ENCODE measurements around the gene RSPH10B2.
"Not testable (repeated sequence)": the region's sequence is repeated elsewhere in the genome, so short reads cannot be mapped to it uniquely, and the experiment has no call there.

RSPH10B2 gene

DNA sequence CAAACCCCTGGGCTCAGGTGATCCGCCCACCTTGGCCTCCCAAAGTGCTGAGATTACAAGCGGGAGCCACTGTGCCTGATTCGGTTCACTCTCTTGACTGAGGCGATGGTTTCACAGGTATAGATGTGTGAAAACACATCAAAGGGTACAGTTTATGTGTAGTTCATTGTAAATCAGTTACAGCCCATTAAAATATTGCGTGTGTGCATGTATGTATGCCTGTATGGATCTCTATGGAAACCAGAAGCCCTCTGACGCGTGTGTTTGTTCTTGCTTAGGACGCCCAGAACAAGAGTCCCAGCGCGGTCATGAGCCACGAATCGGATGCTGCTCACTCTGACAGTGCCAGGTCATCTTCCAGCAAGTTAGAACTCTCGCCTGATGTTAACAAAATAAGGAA lies 35.5 kb downstream of the RSPH10B2 start:
- DNase-seq (ENCODE audit: low spot score) = not testable (repeated sequence)

DNA sequence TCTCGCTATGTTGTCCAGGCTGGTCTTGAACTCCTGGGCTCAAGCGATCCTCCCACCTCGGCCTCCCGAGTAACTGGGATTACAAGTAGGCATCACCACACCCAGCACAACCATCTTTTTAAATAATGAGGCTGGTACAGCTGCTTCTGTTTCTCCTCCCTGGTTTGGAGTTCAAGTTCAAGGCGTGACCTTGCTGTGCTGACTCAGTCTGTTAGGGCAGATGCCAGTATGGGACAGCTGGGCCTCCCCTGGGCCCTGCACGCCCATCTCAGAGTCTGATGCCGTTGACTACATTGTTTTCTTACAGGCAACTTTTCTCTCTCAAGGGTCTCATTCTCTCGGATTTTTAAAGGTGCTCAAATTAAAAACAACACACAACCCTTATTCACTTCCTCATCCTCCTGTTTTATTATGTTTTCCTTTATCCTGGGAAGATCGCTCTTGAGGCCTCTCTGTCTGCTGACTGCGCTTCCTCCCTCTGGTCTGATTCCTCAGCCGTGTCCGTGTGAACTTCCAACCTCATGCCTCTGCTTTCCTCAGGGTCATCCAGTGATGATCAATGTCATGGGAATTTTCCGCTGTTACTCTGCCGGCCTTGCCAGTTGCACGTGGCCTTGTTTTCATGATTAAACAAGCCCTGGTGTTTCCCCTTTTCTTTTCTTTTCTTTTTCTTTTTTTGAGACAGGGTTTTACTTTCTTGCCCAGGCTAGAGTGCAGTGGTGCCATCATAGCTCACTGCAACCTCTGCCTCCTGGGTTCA lies 38.4 kb downstream of the RSPH10B2 start:
- not testable (repeated sequence) for DNase-seq (ENCODE audit: low spot score)

GRCh38 chr7:6794276-6794675 lies 40.4 kb downstream of the RSPH10B2 start:
- not testable (repeated sequence) for DNase-seq (ENCODE audit: low spot score)

DNA sequence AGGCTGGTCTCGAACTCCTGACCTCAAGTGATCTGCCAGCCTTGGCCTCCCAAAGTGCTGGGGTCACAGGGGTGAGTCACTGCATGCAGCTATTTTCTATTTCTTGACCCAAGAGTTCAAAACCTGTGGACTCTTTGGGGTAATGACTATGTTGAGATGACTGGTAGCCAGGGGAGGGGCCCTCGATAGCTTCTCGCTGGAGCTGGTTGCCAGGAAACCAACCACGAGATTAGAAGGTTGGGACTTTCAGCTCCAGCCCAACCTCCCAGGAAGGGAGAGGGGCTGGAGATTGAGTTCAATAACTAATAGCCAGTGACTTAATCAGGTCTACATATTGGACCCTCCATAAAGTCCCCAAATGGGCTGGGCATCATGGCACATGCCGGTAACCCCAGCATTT lies 43.3 kb downstream of the RSPH10B2 start:
- not testable (repeated sequence) for DNase-seq (ENCODE audit: low spot score)

DNA sequence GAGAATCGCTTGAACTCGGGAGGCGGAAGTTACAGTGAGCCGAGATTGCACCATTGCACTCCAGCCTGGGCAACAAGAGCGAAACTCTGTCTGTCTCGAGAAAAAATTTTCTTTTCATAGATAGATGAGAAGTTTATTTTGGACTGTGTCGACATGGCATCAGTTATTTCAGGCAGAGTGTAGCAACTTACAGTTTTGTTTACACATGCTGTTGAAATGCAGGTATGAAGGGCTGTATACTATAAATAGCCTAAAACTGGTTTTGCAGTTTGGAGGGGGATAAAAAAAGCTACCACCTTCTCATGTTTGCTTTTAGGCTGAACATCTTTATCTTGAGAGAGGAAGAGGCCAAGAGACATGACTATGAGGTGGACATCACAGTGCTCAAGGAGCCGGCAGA lies 44.1 kb downstream of the RSPH10B2 start:
- not testable (repeated sequence) for DNase-seq (ENCODE audit: low spot score)

DNA sequence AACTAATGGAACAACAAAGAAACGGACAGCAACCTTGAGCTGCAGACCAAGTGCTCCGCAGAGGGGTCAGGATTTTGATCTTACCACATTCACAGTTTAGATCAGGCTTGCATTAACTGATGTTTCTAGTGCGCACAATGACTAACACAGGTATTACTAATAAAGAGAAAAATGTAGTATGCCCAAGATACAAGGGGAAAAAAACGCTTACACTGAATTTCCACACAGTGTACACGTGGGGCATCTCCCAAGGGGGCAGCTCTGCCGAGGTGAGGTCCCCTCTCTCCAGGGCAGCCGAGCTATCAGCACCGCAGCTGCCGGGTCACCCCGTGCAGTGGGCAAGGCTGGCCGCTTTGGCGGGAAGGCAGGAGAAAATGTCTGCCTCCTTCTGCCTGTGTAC lies 46.0 kb downstream of the RSPH10B2 start:
- not testable (repeated sequence) for DNase-seq (ENCODE audit: low spot score)

DNA sequence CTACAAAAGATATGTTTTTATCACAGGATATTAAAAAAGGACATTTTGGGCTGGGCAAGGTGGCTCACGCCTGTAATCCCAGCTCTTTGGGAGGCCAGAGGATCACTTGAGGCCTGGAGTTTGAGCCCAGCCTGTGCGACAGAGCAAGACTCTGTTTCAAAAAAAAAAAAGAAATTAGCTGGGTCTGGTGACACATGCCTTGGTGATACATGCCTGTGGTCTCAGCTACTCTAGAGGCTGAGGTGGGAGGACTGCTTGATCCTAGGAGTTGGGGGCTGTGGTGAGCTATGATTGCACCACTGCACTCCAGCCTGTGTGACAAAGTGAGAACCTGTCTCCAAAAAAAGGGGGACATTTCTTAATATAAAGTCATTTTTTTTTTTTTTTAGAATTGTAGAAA lies 46.4 kb downstream of the RSPH10B2 start:
- not testable (repeated sequence) for DNase-seq (ENCODE audit: low spot score)

DNA sequence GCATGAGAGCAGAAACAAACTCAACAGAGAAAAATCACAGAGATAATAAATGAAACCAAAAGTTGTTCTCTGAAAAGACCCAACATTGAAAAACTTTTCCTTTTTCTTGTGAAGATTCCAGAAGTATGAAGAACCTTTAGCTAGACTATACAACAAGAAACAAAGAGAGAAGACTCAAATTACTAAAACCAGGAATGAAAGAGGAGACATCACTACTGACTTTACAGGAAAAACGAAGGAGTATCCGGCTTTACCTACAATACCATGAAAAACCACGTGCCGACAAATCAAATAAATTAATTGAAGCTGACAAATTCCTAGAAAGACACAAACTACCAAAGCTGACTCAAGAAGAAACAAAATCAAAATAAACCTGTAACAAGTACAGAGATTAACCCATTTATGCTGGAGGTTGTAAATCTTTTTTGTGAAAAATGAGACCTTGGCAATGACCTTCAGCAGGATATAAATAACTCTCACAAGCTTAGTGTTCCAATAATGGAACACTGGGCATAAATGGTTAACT lies 53.6 kb downstream of the RSPH10B2 start:
- not testable (repeated sequence) for DNase-seq (ENCODE audit: low spot score)

GRCh38 chr7:6807959-6808358 lies 54.1 kb downstream of the RSPH10B2 start:
- DNase-seq (ENCODE audit: low spot score) = not testable (repeated sequence)

- DNase-seq (ENCODE audit: low spot score) = not testable (repeated sequence)
Observed at GRCh38 chr7:6813011-6813410, 59.1 kb downstream of the RSPH10B2 start.

- DNase-seq (ENCODE audit: low spot score) = not testable (repeated sequence)
Observed at GRCh38 chr7:6815470-6815869, 61.6 kb downstream of the RSPH10B2 start.

DNA sequence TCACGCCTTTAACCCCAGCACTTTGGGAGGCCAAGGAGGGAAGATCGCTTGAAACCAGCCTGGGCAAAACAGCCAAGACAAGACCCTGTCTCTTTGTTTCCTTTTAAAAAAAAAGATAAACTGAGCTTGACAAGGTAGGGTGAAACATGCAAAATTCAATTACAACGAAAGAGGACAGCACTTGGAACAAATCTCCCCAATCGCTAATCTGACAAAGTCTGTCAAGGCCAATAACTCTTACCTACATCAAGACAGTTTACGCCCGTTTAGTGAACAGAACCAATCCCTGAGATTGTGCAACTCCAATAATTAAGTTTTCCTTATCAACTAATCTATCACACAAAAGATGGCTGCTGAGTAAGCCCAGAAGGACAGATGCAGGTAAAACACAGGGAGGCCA lies 67.7 kb downstream of the RSPH10B2 start:
- not testable (repeated sequence) for DNase-seq (ENCODE audit: low spot score)

DNA sequence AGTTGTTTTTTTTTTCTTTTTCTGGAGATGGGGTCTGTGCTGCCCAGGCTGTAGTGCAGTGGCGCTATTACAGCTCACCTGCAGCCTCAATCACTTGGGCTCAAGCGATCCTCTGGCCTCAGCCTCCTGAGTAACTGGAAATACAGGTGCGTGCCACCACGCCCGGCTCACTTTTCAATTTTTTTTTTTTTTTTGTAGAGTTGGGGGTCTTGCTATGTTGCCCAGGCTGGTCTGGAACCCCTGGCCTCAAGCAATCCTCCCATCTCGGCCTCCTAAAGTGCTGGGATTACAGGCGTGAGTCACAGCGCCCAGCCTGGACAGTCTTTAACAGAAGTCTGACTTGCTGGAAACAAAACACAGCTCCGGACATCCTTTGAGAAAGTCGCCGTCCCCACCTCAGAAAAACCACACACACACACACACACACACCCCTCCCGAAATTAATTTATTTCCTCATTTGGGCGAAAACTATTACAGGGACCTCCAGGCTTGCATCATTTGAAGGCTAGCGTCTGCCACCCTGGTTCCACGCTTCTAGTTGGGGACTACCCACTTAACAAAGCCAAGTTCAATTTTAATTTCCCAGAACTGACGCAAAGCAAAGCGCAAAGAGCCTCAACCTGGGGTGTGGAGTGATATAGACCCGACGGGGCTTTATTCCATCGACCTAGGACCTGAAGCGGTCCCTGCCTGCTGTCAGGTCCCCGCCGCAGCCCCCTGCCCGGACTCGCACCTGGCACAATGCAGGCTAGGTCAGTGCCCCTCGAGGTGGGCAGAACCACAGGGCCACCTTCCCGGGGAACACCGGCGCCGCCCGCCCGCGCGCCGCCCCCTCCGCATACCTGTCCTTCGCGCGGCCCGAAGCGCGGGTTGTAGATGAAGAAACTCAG lies 71.6 kb downstream of the RSPH10B2 start:
- DNase-seq (ENCODE audit: low spot score) = not testable (repeated sequence)

- DNase-seq (ENCODE audit: low spot score) = peak; percentile 47
Observed at GRCh38 chr7:6826151-6826550, 72.2 kb downstream of the RSPH10B2 start, which contains the start of gene CCZ1B. CCZ1B (minus strand) TSS chr7:6826275; CDS start chr7:6826197, 78 bp downstream.

- DNase-seq (ENCODE audit: low spot score) = not testable (repeated sequence)
Observed at GRCh38 chr7:6827180-6827579, 73.3 kb downstream of the RSPH10B2 start.

DNA sequence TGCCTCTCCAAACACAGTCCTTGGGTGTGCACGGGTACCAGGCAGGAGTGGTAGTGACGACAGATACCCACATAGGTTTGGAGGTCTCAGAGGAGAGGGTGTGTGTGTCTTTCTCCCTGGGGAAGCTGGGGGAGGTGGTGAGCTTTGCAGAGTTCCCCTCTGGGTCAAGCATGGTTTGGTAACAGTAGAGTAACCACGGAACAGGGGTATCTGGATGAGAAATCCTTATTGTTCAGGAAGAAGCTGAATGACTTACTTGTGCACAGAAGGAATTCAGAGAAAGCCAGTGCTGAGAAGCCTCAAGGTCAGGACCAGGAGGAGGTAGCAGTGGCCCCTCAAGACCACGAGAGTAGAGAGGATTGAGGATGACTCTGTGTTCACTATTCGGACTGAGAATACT lies 75.7 kb downstream of the RSPH10B2 start:
- not testable (repeated sequence) for DNase-seq (ENCODE audit: low spot score)

DNA sequence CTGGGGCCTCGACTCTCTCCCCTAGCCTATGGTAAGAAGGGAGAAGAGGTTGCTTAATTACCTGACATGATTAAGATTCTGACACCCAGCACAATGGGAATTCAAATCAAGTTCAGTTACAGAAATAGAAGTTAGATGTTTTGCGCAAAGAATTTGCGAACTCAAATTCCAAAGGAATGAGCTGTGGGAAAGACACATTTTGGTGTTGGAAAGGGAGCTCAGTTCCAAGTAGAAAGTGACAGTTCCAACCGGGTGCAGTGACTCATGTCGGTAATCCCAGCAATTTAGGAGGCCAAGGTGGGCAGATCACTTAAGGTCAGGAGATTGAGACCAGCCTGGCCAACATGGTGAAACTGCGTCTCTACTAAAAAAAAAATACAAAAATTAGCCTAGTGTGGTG lies 76.1 kb downstream of the RSPH10B2 start:
- not testable (repeated sequence) for DNase-seq (ENCODE audit: low spot score)

- DNase-seq (ENCODE audit: low spot score) = no peak
Observed at GRCh38 chr7:6831018-6831725, 77.3 kb downstream of the RSPH10B2 start.

DNA sequence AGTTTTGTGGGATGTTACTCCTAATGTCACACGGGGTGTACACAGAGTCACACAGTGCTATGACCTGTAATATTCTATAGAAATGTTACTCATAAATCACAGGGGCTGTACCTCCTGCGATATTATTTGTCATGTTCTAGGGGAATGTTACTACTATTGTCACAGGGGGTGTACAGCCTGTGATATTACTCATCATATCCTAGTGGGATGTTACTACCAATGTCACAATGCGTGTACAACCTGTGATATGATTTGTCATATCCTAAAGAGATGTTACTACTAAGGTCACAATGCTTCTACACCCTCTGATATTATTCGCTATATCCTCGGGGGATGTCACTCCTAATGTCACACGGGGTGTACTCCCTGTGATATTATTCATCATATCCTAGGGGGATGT lies 79.7 kb downstream of the RSPH10B2 start:
- DNase-seq (ENCODE audit: low spot score) = no peak

GRCh38 chr7:6835521-6835920 lies 81.6 kb downstream of the RSPH10B2 start:
- DNase-seq (ENCODE audit: low spot score) = not testable (repeated sequence)

DNA sequence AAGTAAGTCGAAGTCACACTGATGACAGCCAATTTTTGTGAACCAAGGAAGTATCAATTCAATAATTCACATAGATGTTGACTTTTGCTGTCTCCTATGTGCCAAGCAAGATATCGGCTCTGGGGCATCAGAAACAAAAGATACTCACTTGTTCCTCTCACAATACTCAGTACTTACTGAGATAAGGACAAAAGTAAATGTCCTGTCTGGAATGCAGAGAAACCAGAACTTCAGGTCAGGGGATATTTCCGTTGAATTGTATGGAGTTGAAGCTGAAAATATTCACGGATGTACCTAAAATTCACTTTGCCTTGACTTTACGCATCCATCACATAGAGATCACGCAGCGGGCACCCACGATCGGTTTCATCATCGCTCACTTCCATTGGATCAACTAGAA lies 83.2 kb downstream of the RSPH10B2 start:
- DNase-seq (ENCODE audit: low spot score) = not testable (repeated sequence)

All from hematopoietic multipotent progenitor cell treated with erythropoietin and hydrocortisone succinate and interleukin-3 and kit ligand, for 17 days (in vitro differentiated cells).